HG03280 (cell line): ENCODE results near the gene SLC51A.
A peak's percentile ranks its signal among the peaks of the same experiment; 100 is the strongest.
"Not testable (repeated sequence)": the region's sequence is repeated elsewhere in the genome, so short reads cannot be mapped to it uniquely, and the experiment has no call there.

ENCODE experiments used
- ATAC-seq: cut with Tn5 transposase; IDR thresholded peaks from one replicate; pipeline ENCODE4 v1.9.1; 2021; ENCODE audit warnings: mild to moderate bottlenecking, moderate library complexity; ENCODE audit not compliant: unreplicated experiment

SLC51A gene

DNA sequence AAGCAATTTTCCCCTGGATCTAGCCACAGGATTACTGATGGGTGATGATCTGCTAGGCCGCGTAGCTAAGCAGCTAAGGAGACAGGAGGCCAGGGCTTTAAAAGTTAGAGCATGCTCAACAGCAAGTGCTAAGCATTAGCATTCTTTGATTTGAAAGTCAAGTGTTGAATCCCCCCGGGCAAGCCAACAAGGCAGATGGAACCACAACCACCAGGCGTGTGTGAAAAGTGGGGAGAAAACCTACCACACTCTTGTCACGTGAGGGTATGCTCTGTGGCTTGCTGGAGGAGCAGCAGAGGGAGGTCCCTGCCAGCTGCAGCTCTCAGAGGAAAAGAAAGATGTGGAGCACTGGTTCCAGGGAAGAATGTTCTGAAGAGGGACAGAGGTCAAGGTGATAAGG, 20.9 kb downstream of the SLC51A start:
- no peak for ATAC-seq

DNA sequence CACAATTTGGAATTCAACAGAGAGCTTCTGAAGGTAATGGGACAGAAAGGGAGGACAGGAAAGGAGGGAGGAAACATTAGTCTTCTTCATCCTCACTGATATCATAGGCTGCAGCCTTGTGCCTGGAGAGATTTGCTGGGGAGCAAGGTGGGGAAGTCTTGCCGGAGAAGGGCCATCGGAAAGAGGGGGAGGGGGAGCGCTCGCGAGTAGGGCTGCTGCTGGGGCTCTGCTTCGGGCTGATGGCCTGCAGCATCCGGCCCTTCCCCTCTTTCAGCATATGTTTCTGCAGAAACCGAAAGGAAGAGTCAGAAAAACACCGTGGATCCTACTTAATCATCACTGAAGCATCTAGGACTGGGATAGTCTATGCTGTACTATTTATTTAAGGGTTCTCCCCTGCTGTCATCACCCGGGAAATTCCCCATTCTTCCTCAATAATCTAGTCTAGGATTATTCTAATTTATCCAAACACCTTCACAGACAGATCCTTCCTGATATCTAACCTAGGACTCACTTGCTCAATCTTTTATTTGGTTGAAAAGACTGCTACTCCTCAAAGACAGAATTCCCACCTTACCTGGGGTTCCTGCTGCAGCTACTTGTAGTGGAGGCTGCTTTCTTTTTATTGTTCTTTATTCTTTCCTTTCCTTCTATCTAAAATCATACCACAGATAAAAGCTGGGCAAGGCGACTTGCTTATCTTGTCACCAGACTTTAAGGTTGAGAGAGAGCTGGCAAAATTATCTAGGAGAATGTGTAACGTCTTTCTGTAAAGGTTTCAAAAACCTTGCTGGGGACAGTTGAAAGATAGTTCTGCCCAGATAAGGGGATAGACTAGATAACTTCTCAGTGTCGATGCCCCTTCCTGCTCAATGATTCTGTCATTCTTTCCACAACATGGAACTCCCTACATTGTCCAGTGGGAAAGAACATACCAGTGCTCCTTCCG, 22.6 kb downstream of the SLC51A start:
- no peak for ATAC-seq

GRCh38 chr3:196240424-196240823, 24.1 kb downstream of the SLC51A start:
- no peak for ATAC-seq

- ATAC-seq, result no peak
Measured at GRCh38 chr3:196241704-196242103, 25.4 kb downstream of the SLC51A start.

DNA sequence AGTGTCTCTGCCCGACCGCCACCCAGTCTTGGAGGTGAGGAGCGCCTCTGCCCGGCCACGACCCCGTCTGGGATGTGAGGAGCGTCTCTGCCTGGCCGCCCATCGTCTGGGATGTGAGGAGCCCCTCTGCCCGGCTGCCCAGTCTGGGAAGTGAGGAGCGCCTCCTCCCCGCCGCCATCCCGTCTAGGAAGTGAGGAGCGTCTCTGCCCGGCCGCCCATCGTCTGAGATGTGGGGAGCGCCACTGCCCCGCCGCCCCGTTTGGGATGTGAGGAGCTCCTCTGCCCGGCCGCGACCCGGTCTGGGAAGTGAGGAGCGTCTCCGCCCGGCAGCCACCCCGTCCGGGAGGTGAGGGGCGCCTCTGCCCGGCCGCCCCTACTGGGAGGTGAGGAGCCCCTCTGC, 27.8 kb downstream of the SLC51A start:
- ATAC-seq, result not testable (repeated sequence)

DNA sequence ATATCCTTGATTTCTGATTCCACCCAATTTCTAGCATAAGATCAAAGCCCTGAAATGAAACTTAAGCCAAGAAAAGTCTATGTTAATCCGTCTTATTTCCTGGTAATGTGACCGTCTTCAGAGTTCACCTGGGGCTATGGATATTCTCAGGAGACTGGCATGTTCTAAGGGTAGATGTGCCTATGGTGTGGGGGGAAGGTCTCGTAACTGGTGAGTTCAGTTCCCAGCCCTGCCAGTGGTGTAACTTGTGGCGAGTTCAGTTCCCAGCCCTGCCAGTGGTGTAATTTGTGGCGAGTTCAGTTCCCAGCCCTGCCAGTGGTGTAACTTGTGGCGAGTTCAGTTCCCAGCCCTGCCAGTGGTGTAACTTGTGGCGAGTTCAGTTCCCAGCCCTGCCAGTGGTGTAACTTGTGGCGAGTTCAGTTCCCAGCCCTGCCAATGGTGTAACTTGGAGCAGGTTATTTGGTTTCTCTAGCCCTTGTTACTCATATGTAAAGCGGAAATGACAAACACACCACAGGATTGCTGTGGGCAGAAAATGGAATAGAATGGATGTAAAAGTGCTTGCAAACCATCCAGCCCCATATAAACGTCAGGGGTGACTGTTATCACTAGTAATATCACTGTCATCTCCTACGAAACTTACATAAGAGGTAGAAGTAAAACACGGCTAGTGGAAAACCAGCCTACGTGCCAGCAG, 30.4 kb downstream of the SLC51A start:
- ATAC-seq, result no peak

DNA sequence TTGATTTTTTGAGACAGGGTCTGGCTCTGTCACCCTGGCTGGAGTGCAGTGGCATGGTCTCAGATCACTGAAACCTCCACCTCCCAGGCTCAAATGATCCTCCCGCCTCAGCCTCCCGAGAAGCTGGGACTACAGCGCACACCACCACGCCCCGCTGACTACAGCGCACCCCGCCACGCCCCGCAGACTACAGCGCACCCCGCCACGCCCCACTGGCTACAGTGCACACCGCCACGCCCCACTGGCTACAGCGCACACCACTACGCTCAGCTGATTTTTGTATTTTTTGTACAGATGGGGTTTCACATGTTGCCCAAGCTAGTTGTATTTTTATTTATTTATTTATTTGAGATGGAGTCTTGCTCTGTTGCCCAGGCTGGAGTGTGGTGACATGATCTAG, 35.6 kb downstream of the SLC51A start:
- no peak for ATAC-seq

- ATAC-seq, result no peak
Measured at GRCh38 chr3:196254376-196255283, 38.3 kb downstream of the SLC51A start.

GRCh38 chr3:196255776-196256175, 39.4 kb downstream of the SLC51A start:
- no peak for ATAC-seq

DNA sequence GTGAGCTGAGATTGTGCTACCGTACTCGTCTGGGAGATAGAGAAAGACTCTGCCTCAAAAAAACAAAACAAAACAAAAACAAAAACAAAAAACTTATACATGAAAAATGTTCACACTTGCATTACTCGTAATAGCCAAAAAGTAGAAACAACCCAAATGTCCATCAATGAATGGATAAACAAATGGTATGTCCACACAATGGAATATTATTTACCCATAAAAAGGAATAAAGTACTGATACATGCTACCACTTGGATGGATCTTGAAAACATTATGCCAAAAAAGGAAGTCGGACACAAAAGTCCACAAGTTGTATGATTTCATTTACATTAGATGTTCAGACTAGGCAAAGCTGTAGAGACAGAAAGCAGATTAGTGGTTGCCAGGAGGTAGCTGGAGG, 44.5 kb downstream of the SLC51A start:
- ATAC-seq, result no peak

GRCh38 chr3:196263819-196264218, 47.5 kb downstream of the SLC51A start:
- ATAC-seq, result no peak

DNA sequence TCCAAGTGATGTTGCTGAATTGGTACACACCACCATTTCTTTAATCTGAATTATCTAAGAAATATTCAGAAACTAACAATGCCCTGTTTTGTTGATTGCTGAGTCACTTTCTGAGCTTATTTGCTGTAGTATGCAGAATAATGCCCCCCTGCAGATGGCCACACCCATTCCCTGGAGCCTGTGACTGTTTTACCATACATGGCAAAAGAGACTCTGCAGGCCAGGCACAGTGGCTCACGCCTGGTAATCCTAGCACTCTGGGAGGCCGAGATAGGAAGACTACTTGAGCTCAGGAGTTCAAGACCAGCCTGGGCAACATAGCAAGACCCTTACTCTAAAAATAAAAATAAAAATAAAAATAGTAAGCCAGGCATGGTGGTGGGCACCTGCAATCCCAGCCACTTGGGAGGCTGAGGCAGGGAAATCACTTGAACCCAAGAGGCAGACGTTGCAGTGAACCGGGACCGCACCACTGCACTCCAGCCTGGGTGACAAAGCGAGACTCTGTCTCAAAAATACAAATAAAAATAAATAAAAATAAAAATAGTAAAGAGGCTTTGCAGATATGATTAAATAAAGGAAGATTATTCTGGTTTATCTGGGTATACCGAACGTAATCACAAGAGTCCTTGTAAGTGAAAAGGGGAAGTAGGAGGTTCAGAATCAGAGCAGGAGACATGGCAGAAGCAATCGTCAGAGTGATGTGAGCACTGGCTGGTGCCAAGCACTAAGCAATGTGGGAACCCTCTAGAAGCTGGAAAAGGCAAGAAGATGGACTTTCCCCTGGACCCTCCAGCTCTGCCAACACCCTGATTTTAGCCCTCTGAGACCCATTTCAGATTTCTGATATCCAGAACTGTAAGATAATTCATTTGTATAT, 52.2 kb downstream of the SLC51A start:
- ATAC-seq, result no peak

GRCh38 chr3:196270499-196270898, 54.2 kb downstream of the SLC51A start:
- no peak for ATAC-seq

DNA sequence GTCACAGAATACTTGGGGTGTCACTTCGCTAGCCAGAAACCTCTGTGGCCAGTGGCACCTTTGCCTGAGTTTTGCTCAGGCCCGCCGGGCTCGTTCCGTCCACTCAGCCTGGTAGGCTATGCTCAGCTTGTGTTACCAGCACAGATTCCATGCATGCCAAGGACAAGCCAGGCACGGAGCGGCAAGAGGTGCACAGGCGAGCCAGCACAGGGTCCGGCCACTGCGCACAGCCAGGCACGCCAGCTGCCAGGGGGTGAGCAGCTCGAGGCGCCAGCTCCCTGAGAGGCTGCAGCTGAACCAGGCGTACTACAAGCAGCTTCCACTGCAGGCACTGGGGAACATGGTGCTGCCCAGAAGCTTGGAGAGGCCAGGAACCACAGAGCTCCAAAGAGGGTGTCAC, 56.5 kb downstream of the SLC51A start:
- no peak for ATAC-seq

DNA sequence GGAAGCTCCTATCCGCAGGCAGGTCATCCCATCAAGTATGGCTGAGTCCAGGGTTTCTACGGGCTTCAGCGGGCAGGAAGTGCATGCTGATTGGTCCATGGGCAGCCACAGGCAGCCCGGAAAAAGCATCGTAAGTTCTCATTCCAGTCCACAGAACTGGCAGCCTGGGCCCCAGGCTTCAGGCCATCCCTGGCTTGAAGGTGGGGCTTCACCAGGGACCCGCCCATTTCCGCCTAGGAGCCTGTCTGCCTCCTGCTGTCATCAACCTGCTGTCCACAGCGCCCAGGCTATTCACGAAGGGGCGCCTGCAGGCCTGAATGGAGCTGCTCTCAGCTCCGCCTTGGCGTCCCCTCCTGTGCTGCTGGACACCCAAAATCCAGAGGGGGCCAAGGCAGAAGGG, 57.3 kb downstream of the SLC51A start:
- ATAC-seq, result no peak

- peak; percentile 85 for ATAC-seq
Measured at GRCh38 chr3:196274585-196274984, 58.3 kb downstream of the SLC51A start.

DNA sequence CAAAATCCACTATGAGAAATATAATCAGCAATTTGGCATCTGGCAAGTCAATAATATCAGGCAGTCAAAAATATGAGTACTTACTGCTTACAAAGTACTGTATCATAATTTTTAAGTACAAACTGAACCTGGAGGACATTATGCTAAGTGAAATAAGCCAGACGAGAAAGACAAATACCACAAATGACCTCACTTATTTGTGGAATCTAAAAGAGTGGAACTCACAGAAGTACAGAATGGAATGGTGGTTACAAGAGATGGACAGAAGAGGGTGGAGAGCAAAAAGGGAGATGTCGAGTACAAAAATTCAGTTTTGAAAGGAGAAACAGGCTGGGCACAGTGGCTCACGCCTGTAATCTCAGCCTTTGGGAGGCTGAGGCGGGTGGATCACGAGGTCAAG, 58.8 kb downstream of the SLC51A start:
- no peak for ATAC-seq

- peak; percentile 76 for ATAC-seq
Measured at GRCh38 chr3:196280689-196281440, 64.5 kb downstream of the SLC51A start.

GRCh38 chr3:196281962-196282361, 65.6 kb downstream of the SLC51A start:
- no peak for ATAC-seq
